ENCODE measurements around the gene CCDC85A.

DNA sequence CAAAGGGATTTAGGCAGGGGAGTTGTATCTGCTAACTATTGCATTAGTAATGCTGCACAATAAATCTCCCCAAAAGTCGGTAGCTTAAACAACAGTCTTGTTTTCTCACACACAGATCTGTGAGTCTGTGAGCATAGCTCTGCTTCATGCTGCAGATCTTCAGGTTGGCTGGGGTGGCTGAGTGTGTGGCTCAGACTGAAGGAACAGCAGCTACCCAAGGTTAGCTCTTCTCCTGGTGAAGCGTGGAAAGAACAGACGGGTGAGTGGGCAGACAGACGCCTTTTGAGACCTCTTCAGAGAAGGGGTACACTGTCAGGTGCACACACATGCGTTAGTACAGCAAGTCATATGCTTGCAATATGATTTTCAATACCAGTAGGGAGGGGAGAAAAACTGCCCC is 3.9 kb upstream of the CCDC85A start:
- TF ChIP-seq, protein P1, sequence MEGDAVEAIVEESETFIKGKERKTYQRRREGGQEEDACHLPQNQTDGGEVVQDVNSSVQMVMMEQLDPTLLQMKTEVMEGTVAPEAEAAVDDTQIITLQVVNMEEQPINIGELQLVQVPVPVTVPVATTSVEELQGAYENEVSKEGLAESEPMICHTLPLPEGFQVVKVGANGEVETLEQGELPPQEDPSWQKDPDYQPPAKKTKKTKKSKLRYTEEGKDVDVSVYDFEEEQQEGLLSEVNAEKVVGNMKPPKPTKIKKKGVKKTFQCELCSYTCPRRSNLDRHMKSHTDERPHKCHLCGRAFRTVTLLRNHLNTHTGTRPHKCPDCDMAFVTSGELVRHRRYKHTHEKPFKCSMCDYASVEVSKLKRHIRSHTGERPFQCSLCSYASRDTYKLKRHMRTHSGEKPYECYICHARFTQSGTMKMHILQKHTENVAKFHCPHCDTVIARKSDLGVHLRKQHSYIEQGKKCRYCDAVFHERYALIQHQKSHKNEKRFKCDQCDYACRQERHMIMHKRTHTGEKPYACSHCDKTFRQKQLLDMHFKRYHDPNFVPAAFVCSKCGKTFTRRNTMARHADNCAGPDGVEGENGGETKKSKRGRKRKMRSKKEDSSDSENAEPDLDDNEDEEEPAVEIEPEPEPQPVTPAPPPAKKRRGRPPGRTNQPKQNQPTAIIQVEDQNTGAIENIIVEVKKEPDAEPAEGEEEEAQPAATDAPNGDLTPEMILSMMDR (IDR thresholded peaks at IDR 0.05): no peak
- no peak for TF ChIP-seq POLR2A (IDR thresholded peaks at IDR 0.05)
